Upper lobe of right lung (tissue), 1 donor: ENCODE measurements around the gene KANSL1. TPM values are rescaled to one million over a fixed set of nuclear protein-coding genes. Genes with fewer than 3 reads are reported as not detected.

Experiments
- ATAC-seq: fragments of 200-7000 bp; cut with Tn5 transposase; one replicate; pipeline ENCODE4 v1.9.1; 2020; ENCODE audit warnings: mild to moderate bottlenecking, moderate library complexity
- DNase-seq: peaks from one replicate; pipeline ENCODE4 v3.0.0-alpha.2; 2020
- H3K27ac ChIP-seq: fragments of 200-600 bp; one replicate; pipeline ENCODE4 v1.8.0; 2022
- H3K27me3 ChIP-seq: fragments of 200-600 bp; one replicate; pipeline ENCODE4 v1.8.0; 2022; ENCODE audit warnings: mild to moderate bottlenecking
- H3K36me3 ChIP-seq: fragments of 200-600 bp; one replicate; pipeline ENCODE4 v1.8.0; 2022
- H3K4me1 ChIP-seq: fragments of 200-600 bp; one replicate; pipeline ENCODE4 v1.8.0; 2022
- H3K4me3 ChIP-seq: fragments of 200-600 bp; one replicate; pipeline ENCODE4 v1.8.0; 2022; ENCODE audit warnings: mild to moderate bottlenecking
- H3K9me3 ChIP-seq: fragments of 200-600 bp; one replicate; pipeline ENCODE4 v1.8.0; 2022
- CTCF ChIP-seq: fragments of 200-600 bp; IDR thresholded peaks from one replicate; pipeline ENCODE4 v1.8.0; 2022; ENCODE audit warnings: antibody characterized with exemption
- intact Hi-C: fragments of 100-400 bp; cut with DNase I; formaldehyde crosslinking; loops from one replicate; pipeline ENCODE4 v1.11.0; 2022
- total RNA-seq: library from RNA; stranded (reverse); fragmentation: NEBNext Ultra II Directional; extraction: Animal tissue kit (Norgen Biotek cat#: 25700); gene quantifications from one replicate; pipeline ENCODE4 v1.2.1, GENCODE V29; 2021
- donor health status: DM: no; HTN: yes; CAD: no; lungs with severe emphysema.

KANSL1 gene
- total RNA-seq, 1 donor from 2014 or later: 69.8 TPM

GRCh38 chr17:46086821-46087220, 106.4 kb downstream of the KANSL1 start:
- Histone ChIP-seq H3K27ac (no peak overlapping the region), H3K27me3 (no peaks in the 10 kb centered on the region), H3K4me1 (peaks cover 6% of the 10 kb centered on the region), H3K36me3 (peaks cover 9% of the 10 kb centered on the region), H3K9me3 (no peaks in the 10 kb centered on the region), H3K4me3 (no peak overlapping the region)
- DNase-seq (no peak), ATAC-seq (no peak)
- no peak for TF ChIP-seq CTCF
- intact Hi-C loops: no loop called here

- no peak overlapping the region for H3K4me3 ChIP-seq
- H3K4me1 ChIP-seq: peaks cover 6% of the 10 kb centered on the region
Observed at GRCh38 chr17:46085522-46085921, 107.7 kb downstream of the KANSL1 start.

GRCh38 chr17:46082257-46082656, 111.0 kb downstream of the KANSL1 start:
- DNase-seq (no peak), ATAC-seq (no peak)
- intact Hi-C loops: no loop called here
- H3K27ac ChIP-seq: no peak overlapping the region
- no peaks in the 10 kb centered on the region for H3K27me3 ChIP-seq
- H3K4me3 ChIP-seq: no peak overlapping the region
- H3K4me1 ChIP-seq: no peaks in the 10 kb centered on the region
- no peaks in the 10 kb centered on the region for H3K9me3 ChIP-seq
- peaks cover 9% of the 10 kb centered on the region for H3K36me3 ChIP-seq
- TF ChIP-seq CTCF: no peak

More at GRCh38 chr17:46085522-46085921, 107.7 kb downstream of the KANSL1 start:
- DNase-seq: no peak
- Histone ChIP-seq H3K27ac (no peak overlapping the region), H3K36me3 (peaks cover 9% of the 10 kb centered on the region), H3K27me3 (no peaks in the 10 kb centered on the region), H3K9me3 (no peaks in the 10 kb centered on the region)
- intact Hi-C loops: no loop called here
- TF ChIP-seq CTCF: no peak
- ATAC-seq: no peak

GRCh38 chr17:46081018-46081320, 112.3 kb downstream of the KANSL1 start:
- Histone ChIP-seq H3K4me3 (no peak overlapping the region), H3K27me3 (no peaks in the 10 kb centered on the region), H3K9me3 (no peaks in the 10 kb centered on the region), H3K27ac (no peak overlapping the region), H3K4me1 (no peaks in the 10 kb centered on the region), H3K36me3 (no peaks in the 10 kb centered on the region)
- no peak for DNase-seq
- intact Hi-C loops: no loop called here
- no peak for ATAC-seq
- no peak for TF ChIP-seq CTCF

GRCh38 chr17:46080118-46081017, 112.9 kb downstream of the KANSL1 start:
- ATAC-seq (no peak), DNase-seq (no peak)
- intact Hi-C loops: no loop called here
- Histone ChIP-seq H3K4me3 (no peak overlapping the region), H3K36me3 (no peaks in the 10 kb centered on the region), H3K9me3 (no peaks in the 10 kb centered on the region), H3K4me1 (no peaks in the 10 kb centered on the region), H3K27me3 (no peaks in the 10 kb centered on the region), H3K27ac (no peak overlapping the region)
- no peak for TF ChIP-seq CTCF
